ENCODE measurements around the gene RTEL1. TPM values are rescaled to one million over a fixed set of nuclear protein-coding genes. Genes with fewer than 3 reads are reported as not detected.

Gene RTEL1
- total RNA-seq, 2 experiments from 2014 or later, result 25.5 to 27.6 TPM

GRCh38 chr20:63633732-63634131 lies 24.4 kb upstream of the RTEL1 start:
- Mint-ChIP-seq H3K27ac (peak overlapping the region; percentile 100), H3K9me3 (no peaks in the 10 kb centered on the region), H3K27me3 (no peaks in the 10 kb centered on the region), H3K36me3 (ENCODE audit: low read depth) (peaks cover 30% of the 10 kb centered on the region), H3K4me1 (ENCODE audit: low read depth) (peaks cover 60% of the 10 kb centered on the region), H3K4me3 (peak overlapping the region; percentile 57)
- CTCF ChIA-PET, result no interaction called here
- H3K4me1 ChIP-seq (ENCODE audit: insufficient read depth, low read length), result peaks cover 95% of the 10 kb centered on the region
- no peak overlapping the region for H3K4me3 ChIP-seq (ENCODE audit: low read length)
- peaks cover 3% of the 10 kb centered on the region for H3K36me3 ChIP-seq (ENCODE audit: insufficient read depth, low read length)
- no peak for TF ChIP-seq CTCF (IDR thresholded peaks at IDR 0.05)
- ATAC-seq (ENCODE audit: poor library complexity) (no peak), DNase-seq (no peak)
- POLR2A ChIA-PET, result interaction anchor here (1.0 kb wide), 1 partner anchor 263 kb away, joined by 3 read pairs; no protein-coding TSS in a partner anchor
- peak overlapping the region in 1 of 2 donors; percentile 38 for H3K27ac ChIP-seq (ENCODE audit: low read depth in 1 of 2, low read length in 2 of 2)
- intact Hi-C loops (cut with DNase I, micrococcal nuclease), result no loop called here
- no peaks in the 10 kb centered on the region for H3K9me3 ChIP-seq (ENCODE audit: control insufficient read depth in 1 of 2, insufficient read depth in 1 of 2, low read length in 2 of 2)
- no peaks in the 10 kb centered on the region for H3K27me3 ChIP-seq (ENCODE audit: control insufficient read depth in 1 of 2, insufficient read depth in 2 of 2, low read length in 2 of 2)

GRCh38 chr20:63635431-63636141 lies 22.5 kb upstream of the RTEL1 start:
- H3K9me3 ChIP-seq (ENCODE audit: control insufficient read depth in 1 of 2, insufficient read depth in 1 of 2, low read length in 2 of 2), result no peaks in the 10 kb centered on the region
- H3K4me3 Mint-ChIP-seq, result peak overlapping the region; percentile 88
- H3K27ac ChIP-seq (ENCODE audit: low read depth in 1 of 2, low read length in 2 of 2), result peak overlapping the region; percentile 77 to 85
- H3K36me3 ChIP-seq (ENCODE audit: insufficient read depth, low read length), result no peaks in the 10 kb centered on the region
- peaks cover 62% of the 10 kb centered on the region for H3K4me1 Mint-ChIP-seq (ENCODE audit: low read depth)
- H3K9me3 Mint-ChIP-seq, result no peaks in the 10 kb centered on the region
- intact Hi-C loops (cut with DNase I, micrococcal nuclease), result loop anchor here in 1 of 2 experiments (1.0 to 5.0 kb wide), 2 partner anchors 8 to 98 kb away; partner anchors contain the start of genes GMEB2 and PTK6
- TF ChIP-seq CTCF (IDR thresholded peaks at IDR 0.05), result no peak
- DNase-seq, result peak; percentile 66 to 93 (median 76)
- H3K27ac Mint-ChIP-seq, result peak overlapping the region; percentile 100
- CTCF ChIA-PET, result interaction anchor here (1.2 to 1.6 kb wide), 2 partner anchors 8 to 98 kb away, joined by 5 to 6 read pairs; partner anchors contain the start of gene GMEB2
- H3K4me1 ChIP-seq (ENCODE audit: insufficient read depth, low read length), result peaks cover 93% of the 10 kb centered on the region
- H3K27me3 Mint-ChIP-seq, result no peaks in the 10 kb centered on the region
- H3K4me3 ChIP-seq (ENCODE audit: low read length), result peak overlapping the region; percentile 40
- peaks cover 31% of the 10 kb centered on the region for H3K36me3 Mint-ChIP-seq (ENCODE audit: low read depth)
- no peaks in the 10 kb centered on the region for H3K27me3 ChIP-seq (ENCODE audit: control insufficient read depth in 1 of 2, insufficient read depth in 2 of 2, low read length in 2 of 2)
- ATAC-seq (ENCODE audit: poor library complexity), result peak; percentile 57
- POLR2A ChIA-PET, result interaction anchor here (0.9 to 8.9 kb wide), 17 partner anchors 9 to 443 kb away, joined by 3 to 449 read pairs (median 5); partner anchors contain the start of genes GMEB2, HELZ2, LIME1 and PTK6

- ATAC-seq (ENCODE audit: poor library complexity), result no peak
- no peaks in the 10 kb centered on the region for H3K27me3 ChIP-seq (ENCODE audit: control insufficient read depth in 1 of 2, insufficient read depth in 2 of 2, low read length in 2 of 2)
- TF ChIP-seq CTCF (IDR thresholded peaks at IDR 0.05), result no peak
- H3K4me3 Mint-ChIP-seq, result peak overlapping the region; percentile 65
- intact Hi-C loops (cut with DNase I, micrococcal nuclease), result loop anchor here in 1 of 2 experiments (5.0 kb wide), 1 partner anchor 100 kb away; the partner anchor contains the start of gene PTK6
- ChIA-PET POLR2A (interaction anchor here (1.4 to 8.9 kb wide), 3 partner anchors 10 to 71 kb away, joined by 3 to 449 read pairs (median 9); partner anchors contain the start of genes ARFRP1, GMEB2, RTEL1 and ZGPAT), CTCF (interaction anchor here (2.3 kb wide), 1 partner anchor 99 kb away, joined by 11 read pairs; the partner anchor contains the start of gene PTK6)
- H3K27me3 Mint-ChIP-seq, result peaks cover 3% of the 10 kb centered on the region
- no peaks in the 10 kb centered on the region for H3K9me3 ChIP-seq (ENCODE audit: control insufficient read depth in 1 of 2, insufficient read depth in 1 of 2, low read length in 2 of 2)
- peaks cover 62% of the 10 kb centered on the region for H3K4me1 Mint-ChIP-seq (ENCODE audit: low read depth)
- peaks cover 34% of the 10 kb centered on the region for H3K36me3 Mint-ChIP-seq (ENCODE audit: low read depth)
- peaks cover 81% of the 10 kb centered on the region for H3K4me1 ChIP-seq (ENCODE audit: insufficient read depth, low read length)
- peak overlapping the region; percentile 98 for H3K27ac Mint-ChIP-seq
- H3K9me3 Mint-ChIP-seq, result no peaks in the 10 kb centered on the region
- DNase-seq, result peak in 2 of 14 experiments; percentile 6 to 14
- no peaks in the 10 kb centered on the region for H3K36me3 ChIP-seq (ENCODE audit: insufficient read depth, low read length)
- peak overlapping the region; percentile 53 to 66 for H3K27ac ChIP-seq (ENCODE audit: low read depth in 1 of 2, low read length in 2 of 2)
- H3K4me3 ChIP-seq (ENCODE audit: low read length), result no peak overlapping the region
Measured at GRCh38 chr20:63636752-63637628, 21.1 kb upstream of the RTEL1 start.

Measured in CD4-positive, alpha-beta T cell (primary cell).